Epithelial cell of esophagus (primary cell): Measurements from ENCODE around the gene ZNF777.

Experiments used
- DNase-seq: peaks from one replicate; pipeline ENCODE4 v3.0.0; 2010; ENCODE audit warnings: low read depth
- H3K4me3 ChIP-seq: 2 replicates; pipeline ENCODE4 v1.5.1; 2011; ENCODE audit warnings: mild to moderate bottlenecking, low read length, control low read depth
- CTCF ChIP-seq: IDR thresholded peaks from 2 replicates; pipeline ENCODE4 v1.5.1; 2011; ENCODE audit warnings: low read depth, mild to moderate bottlenecking, low read length, control low read depth, inconsistent platforms; ENCODE audit not compliant: insufficient read depth; ENCODE audit errors: missing control alignments

The ZNF777 gene

GRCh38 chr7:149460493-149461277, at the start of gene ZNF777:
TSS of gene ZNF777 (minus strand) at chr7:149461062. CDS start at chr7:149456022, 5,040 bp downstream.
- DNase-seq: peak; percentile 91
- TF ChIP-seq CTCF: peak; percentile 52
- peak within 1 kb of the TSS; percentile 56 for H3K4me3 ChIP-seq

- no peak for TF ChIP-seq CTCF
- no peak overlapping the region for H3K4me3 ChIP-seq
- DNase-seq: no peak
These were observed 49.4 kb upstream of the ZNF777 start for GRCh38 chr7:149510248-149510647.

GRCh38 chr7:149509774-149510173, 48.9 kb upstream of the ZNF777 start:
- no peak for TF ChIP-seq CTCF
- H3K4me3 ChIP-seq: no peak overlapping the region
- no peak for DNase-seq

GRCh38 chr7:149505551-149505950, 44.7 kb upstream of the ZNF777 start:
- TF ChIP-seq CTCF: no peak
- DNase-seq: no peak
- no peak overlapping the region for H3K4me3 ChIP-seq

GRCh38 chr7:149501651-149502050, 40.8 kb upstream of the ZNF777 start:
- no peak for TF ChIP-seq CTCF
- DNase-seq: no peak
- no peak overlapping the region for H3K4me3 ChIP-seq

- no peak overlapping the region for H3K4me3 ChIP-seq
- no peak for DNase-seq
- TF ChIP-seq CTCF: no peak
These were observed 40.0 kb upstream of the ZNF777 start for GRCh38 chr7:149500910-149501309.

GRCh38 chr7:149500201-149500600, 39.3 kb upstream of the ZNF777 start:
- no peak overlapping the region for H3K4me3 ChIP-seq
- no peak for DNase-seq
- TF ChIP-seq CTCF: no peak
